Hepatocyte (in vitro differentiated cells): ENCODE measurements around the gene PRSS22. TPM values are rescaled to one million over a fixed set of nuclear protein-coding genes. Genes with fewer than 3 reads are reported as not detected.
A peak's percentile ranks its signal among the peaks of the same experiment; 100 is the strongest.

Experiments
- DNase-seq: peaks from one replicate; pipeline ENCODE4 v3.0.0-alpha.2; 2016; ENCODE audit warnings: low spot score
- H2AFZ ChIP-seq: fragments of 200-600 bp; sonication (generic); 2 replicates; pipeline ENCODE4 v1.6.0; 2016; ENCODE audit warnings: antibody characterized with exemption, mild to moderate bottlenecking
- H3K27ac ChIP-seq: fragments of 200-600 bp; sonication (generic); 2 replicates; pipeline ENCODE4 v1.5.1; 2016; ENCODE audit warnings: mild to moderate bottlenecking
- H3K27me3 ChIP-seq: fragments of 200-600 bp; sonication (generic); 2 replicates; pipeline ENCODE4 v1.6.1; 2016
- H3K36me3 ChIP-seq: fragments of 200-600 bp; sonication (generic); replicated peaks from 2 replicates; pipeline ENCODE4 v1.5.1; 2016; ENCODE audit warnings: low read depth; ENCODE audit not compliant: insufficient read depth
- H3K4me1 ChIP-seq: fragments of 200-600 bp; sonication (generic); 2 replicates; pipeline ENCODE4 v1.5.1; 2016; ENCODE audit warnings: mild to moderate bottlenecking, moderate library complexity; ENCODE audit not compliant: insufficient read depth
- H3K4me2 ChIP-seq: fragments of 200-600 bp; sonication (generic); 2 replicates; pipeline ENCODE4 v1.6.0; 2016
- H3K4me3 ChIP-seq: fragments of 200-600 bp; sonication (generic); 2 replicates; pipeline ENCODE4 v1.5.1; 2016; ENCODE audit warnings: mild to moderate bottlenecking
- H3K79me2 ChIP-seq: fragments of 200-600 bp; sonication (generic); 2 replicates; pipeline ENCODE4 v1.6.0; 2017; ENCODE audit warnings: mild to moderate bottlenecking
- H3K9me2 ChIP-seq: fragments of 200-600 bp; sonication (generic); replicated peaks from 2 replicates; pipeline ENCODE4 v1.6.0; 2017; ENCODE audit warnings: mild to moderate bottlenecking; ENCODE audit not compliant: insufficient read depth
- H3K9me3 ChIP-seq: fragments of 200-600 bp; sonication (generic); 2 replicates; pipeline ENCODE4 v1.5.1; 2016; ENCODE audit warnings: low read depth, mild to moderate bottlenecking
- H4K20me1 ChIP-seq: fragments of 200-600 bp; sonication (generic); 2 replicates; pipeline ENCODE4 v1.6.0; 2016; ENCODE audit warnings: mild to moderate bottlenecking; ENCODE audit not compliant: insufficient read depth, poor library complexity, severe bottlenecking
- EZH2 ChIP-seq: fragments of 200-600 bp; sonication (generic); IDR thresholded peaks from 2 replicates; pipeline ENCODE4 v1.6.1; 2016; ENCODE audit warnings: antibody characterized with exemption, mild to moderate bottlenecking, borderline replicate concordance
- EZH2phosphoT487 ChIP-seq: fragments of 200-600 bp; sonication (generic); IDR thresholded peaks from one replicate; pipeline ENCODE4 v1.6.1; 2018; ENCODE audit warnings: antibody characterized with exemption, mild to moderate bottlenecking, low read depth, moderate library complexity; ENCODE audit not compliant: unreplicated experiment, severe bottlenecking
- WGBS: methylation state at CpG from one replicate; pipeline ENCODE4 v1.1.6; 2016; ENCODE audit warnings: low lambda C conversion rate; ENCODE audit errors: missing lambda C conversion rate; 5-methylcytosine and 5-hydroxymethylcytosine counted together
- polyA plus RNA-seq: library from polyadenylated mRNA; unstranded; fragments of >200 nt; fragmentation: Nextera tagmentation; extraction: Ambion mirVana; gene quantifications from 2 replicates; pipeline ENCODE4 v1.2.1, GENCODE V29; 2016
- total RNA-seq: library from RNA; depleted of rRNA; stranded (reverse); fragments of >200 nt; gene quantifications from 2 replicates; pipeline ENCODE4 v1.2.3, GENCODE V29; 2014
- TF ChIP-seq, protein P1 (sequence below): fragments of 200-600 bp; sonication (generic); IDR thresholded peaks from 2 replicates; pipeline ENCODE4 v1.5.1; 2016; ENCODE audit warnings: antibody characterized with exemption, mild to moderate bottlenecking; ENCODE audit not compliant: poor library complexity

The PRSS22 gene
- total and polyA plus RNA-seq, 2 experiments from 2014 or later, result 60.2 to 66.3 TPM

DNA sequence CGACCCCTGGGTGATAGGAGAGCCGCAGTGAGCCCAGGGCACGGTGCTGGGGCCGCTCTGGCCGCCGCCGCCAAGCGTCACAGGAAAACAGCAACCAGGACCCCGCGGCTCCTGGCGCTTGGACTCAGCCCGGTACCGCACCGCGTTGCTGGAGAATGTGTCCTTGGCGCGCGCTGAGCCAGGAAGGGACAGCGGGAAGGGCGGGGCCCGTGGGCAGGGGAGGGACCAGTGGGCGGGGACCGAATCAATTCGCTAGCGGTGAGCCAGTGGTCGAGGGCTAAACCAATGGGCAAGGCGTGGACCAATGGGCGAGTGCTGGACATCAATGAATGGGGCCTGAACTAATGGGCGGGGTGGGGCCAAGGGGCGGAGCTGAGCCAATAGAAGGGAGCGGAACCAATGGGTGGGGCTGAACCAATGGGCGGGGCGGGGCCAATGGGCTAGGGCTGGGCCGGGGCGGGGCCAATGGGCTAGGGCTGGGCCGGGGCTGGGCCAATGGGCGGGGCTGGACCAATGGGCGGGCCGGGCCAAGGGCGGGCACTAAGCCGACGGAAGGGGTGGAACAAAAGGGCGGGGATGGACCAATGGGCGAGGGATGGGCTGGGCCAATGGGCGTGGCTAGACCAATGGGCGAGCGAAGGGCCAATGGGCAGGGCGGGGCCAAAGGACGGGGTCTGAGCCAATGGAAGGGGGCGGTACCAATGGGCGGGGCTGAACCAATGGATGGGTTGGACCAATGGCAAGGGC, 47.4 kb upstream of the PRSS22 start:
- WGBS, result 2% methylated on average over 14 of the region's 51 CpGs
- DNase-seq, result peak; percentile 98

DNA sequence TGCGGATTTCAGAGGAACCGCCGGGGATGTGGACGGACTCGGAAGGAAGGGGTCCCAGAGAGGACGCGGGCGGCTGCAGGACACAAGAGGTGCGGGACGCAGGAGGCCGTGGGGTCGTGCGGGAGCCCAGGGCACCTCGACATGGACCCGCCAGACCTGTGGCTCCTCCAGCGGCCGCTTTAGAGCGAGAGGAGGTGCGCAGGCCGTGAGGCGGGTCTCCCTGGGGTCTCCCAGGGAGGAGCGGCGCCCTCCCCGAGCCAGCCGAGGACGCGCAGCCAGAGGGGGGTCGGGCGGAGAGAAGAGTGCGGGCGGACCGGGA, 46.9 kb upstream of the PRSS22 start:
- Histone ChIP-seq H2AFZ (peak overlapping the region; percentile 72), H3K4me3 (peak overlapping the region; percentile 80), H4K20me1 (no peaks in the 10 kb centered on the region), H3K79me2 (no peaks in the 10 kb centered on the region), H3K4me2 (peak overlapping the region; percentile 89), H3K9me3 (no peaks in the 10 kb centered on the region), H3K27ac (peak overlapping the region; percentile 90), H3K4me1 (peaks cover 7% of the 10 kb centered on the region), H3K27me3 (no peaks in the 10 kb centered on the region), H3K9me2 (no peaks in the 10 kb centered on the region), H3K36me3 (no peaks in the 10 kb centered on the region)
- WGBS, result 3% methylated on average over 32 of the region's 32 CpGs
- no peak for DNase-seq
- TF ChIP-seq EZH2 (no peak), EZH2phosphoT487 (no peak)
- TF ChIP-seq, protein P1, sequence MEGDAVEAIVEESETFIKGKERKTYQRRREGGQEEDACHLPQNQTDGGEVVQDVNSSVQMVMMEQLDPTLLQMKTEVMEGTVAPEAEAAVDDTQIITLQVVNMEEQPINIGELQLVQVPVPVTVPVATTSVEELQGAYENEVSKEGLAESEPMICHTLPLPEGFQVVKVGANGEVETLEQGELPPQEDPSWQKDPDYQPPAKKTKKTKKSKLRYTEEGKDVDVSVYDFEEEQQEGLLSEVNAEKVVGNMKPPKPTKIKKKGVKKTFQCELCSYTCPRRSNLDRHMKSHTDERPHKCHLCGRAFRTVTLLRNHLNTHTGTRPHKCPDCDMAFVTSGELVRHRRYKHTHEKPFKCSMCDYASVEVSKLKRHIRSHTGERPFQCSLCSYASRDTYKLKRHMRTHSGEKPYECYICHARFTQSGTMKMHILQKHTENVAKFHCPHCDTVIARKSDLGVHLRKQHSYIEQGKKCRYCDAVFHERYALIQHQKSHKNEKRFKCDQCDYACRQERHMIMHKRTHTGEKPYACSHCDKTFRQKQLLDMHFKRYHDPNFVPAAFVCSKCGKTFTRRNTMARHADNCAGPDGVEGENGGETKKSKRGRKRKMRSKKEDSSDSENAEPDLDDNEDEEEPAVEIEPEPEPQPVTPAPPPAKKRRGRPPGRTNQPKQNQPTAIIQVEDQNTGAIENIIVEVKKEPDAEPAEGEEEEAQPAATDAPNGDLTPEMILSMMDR, result no peak

More for the DNA sequence above, 47.4 kb upstream of the PRSS22 start:
- no peaks in the 10 kb centered on the region for H4K20me1 ChIP-seq
- H3K4me1 ChIP-seq, result peaks cover 7% of the 10 kb centered on the region
- no peaks in the 10 kb centered on the region for H3K36me3 ChIP-seq
- peak overlapping the region; percentile 90 for H3K27ac ChIP-seq
- peak overlapping the region; percentile 80 for H3K4me3 ChIP-seq
- H2AFZ ChIP-seq, result peak overlapping the region; percentile 72
- H3K9me2 ChIP-seq, result no peaks in the 10 kb centered on the region
- H3K9me3 ChIP-seq, result no peaks in the 10 kb centered on the region
- H3K79me2 ChIP-seq, result no peaks in the 10 kb centered on the region
- H3K27me3 ChIP-seq, result no peaks in the 10 kb centered on the region
- peak overlapping the region; percentile 89 for H3K4me2 ChIP-seq
- TF ChIP-seq, protein P1, result no peak

DNA sequence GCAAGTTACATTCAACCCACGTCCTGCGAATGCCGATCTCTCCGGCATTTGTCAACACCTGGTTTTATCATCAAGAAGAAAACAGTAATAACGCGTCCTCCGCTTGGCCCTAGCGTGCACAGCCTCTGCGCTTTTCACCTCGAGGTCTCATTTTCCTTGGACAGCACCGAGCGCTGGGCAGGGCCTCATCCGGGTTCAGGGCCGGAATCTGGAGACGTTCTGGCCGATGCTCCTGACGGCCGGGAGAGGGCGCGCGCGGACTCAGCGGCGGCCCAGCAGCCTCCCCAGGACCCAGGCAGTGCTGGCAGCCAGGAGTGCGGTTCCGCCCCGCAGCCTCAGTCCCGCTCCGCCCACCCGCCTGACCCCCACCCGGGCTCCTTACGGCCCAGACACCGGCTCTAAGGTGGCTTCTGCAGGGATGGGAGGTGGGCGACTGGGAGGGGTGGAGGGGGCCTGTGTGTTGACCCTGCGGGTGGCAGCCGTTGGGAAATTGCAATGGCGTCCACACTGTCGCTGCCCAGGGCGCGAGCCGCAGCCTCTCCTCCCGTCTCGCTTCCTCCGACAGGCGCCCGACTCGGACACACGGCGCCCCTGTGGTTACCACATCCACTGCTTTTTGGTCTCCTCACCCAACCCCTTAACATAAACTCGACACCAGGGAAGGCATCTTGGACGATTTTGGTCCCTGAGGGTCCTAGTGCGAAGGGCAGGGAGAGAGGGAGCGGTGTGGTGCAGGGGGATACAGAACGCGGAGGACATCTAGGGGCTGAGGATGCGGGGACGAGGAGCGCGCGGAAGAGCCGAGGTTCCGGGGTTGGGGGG, 46.3 kb upstream of the PRSS22 start:
- H3K4me2 ChIP-seq, result peak overlapping the region; percentile 89
- H3K4me3 ChIP-seq, result peak overlapping the region; percentile 80
- no peaks in the 10 kb centered on the region for H3K79me2 ChIP-seq
- peaks cover 7% of the 10 kb centered on the region for H3K4me1 ChIP-seq
- H4K20me1 ChIP-seq, result no peaks in the 10 kb centered on the region
- H3K9me3 ChIP-seq, result no peaks in the 10 kb centered on the region
- WGBS, result 2% methylated on average over 50 of the region's 62 CpGs
- no peaks in the 10 kb centered on the region for H3K27me3 ChIP-seq
- peak overlapping the region; percentile 72 for H2AFZ ChIP-seq
- peak; percentile 94 for DNase-seq
- TF ChIP-seq EZH2 (no peak), EZH2phosphoT487 (no peak)
- TF ChIP-seq, protein P1, result peak; percentile 93
- H3K9me2 ChIP-seq, result no peaks in the 10 kb centered on the region
- H3K36me3 ChIP-seq, result no peaks in the 10 kb centered on the region
- peak overlapping the region; percentile 90 for H3K27ac ChIP-seq
